MG63 (cell line): ENCODE measurements around the gene SNAPC1. TPM values are rescaled to one million over a fixed set of nuclear protein-coding genes. Genes with fewer than 3 reads are reported as not detected.
"Not testable (repeated sequence)": the region's sequence is repeated elsewhere in the genome, so short reads cannot be mapped to it uniquely, and the experiment has no call there.

ENCODE experiments used
- DNase-seq: peaks from one replicate; pipeline ENCODE4 v3.0.0-alpha.2; 2020
- H3K27me3 ChIP-seq: fragments of 250-450 bp; sonication (Bioruptor Pico); 2 replicates; pipeline ENCODE4 v1.5.1; 2020; ENCODE audit warnings: mild to moderate bottlenecking, moderate library complexity
- H3K36me3 ChIP-seq: fragments of 250-450 bp; sonication (Bioruptor Pico); 2 replicates; pipeline ENCODE4 v1.5.1; 2020; ENCODE audit warnings: mild to moderate bottlenecking, moderate library complexity
- H3K4me3 ChIP-seq: fragments of 250-450 bp; sonication (Bioruptor Pico); 2 replicates; pipeline ENCODE4 v1.5.1; 2020; ENCODE audit warnings: mild to moderate bottlenecking, moderate library complexity
- H3K9me3 ChIP-seq: fragments of 250-450 bp; sonication (Bioruptor Pico); 2 replicates; pipeline ENCODE4 v1.5.1; 2020; ENCODE audit warnings: mild to moderate bottlenecking, moderate library complexity
- total RNA-seq: library from RNA; depleted of rRNA; stranded (reverse); fragments of >200 nt; shearing (Covaris generic); gene quantifications from 2 replicates; pipeline ENCODE4 v1.2.3, GENCODE V29; 2014; ENCODE audit warnings: low replicate concordance

The SNAPC1 gene
- total RNA-seq, 1 experiment from 2014 or later = 11.0 TPM

GRCh38 chr14:61744238-61744637 is 18.0 kb upstream of the SNAPC1 start:
- Histone ChIP-seq H3K9me3 (no peaks in the 10 kb centered on the region), H3K4me3 (no peak overlapping the region), H3K27me3 (no peaks in the 10 kb centered on the region), H3K36me3 (peaks cover 63% of the 10 kb centered on the region)
- no peak for DNase-seq

GRCh38 chr14:61746346-61746745 is 15.9 kb upstream of the SNAPC1 start:
- peaks cover 52% of the 10 kb centered on the region for H3K36me3 ChIP-seq
- not testable (repeated sequence) for DNase-seq, H3K9me3 ChIP-seq, H3K4me3 ChIP-seq, H3K27me3 ChIP-seq

GRCh38 chr14:61746881-61747280 is 15.3 kb upstream of the SNAPC1 start:
- Histone ChIP-seq H3K4me3 (no peak overlapping the region), H3K36me3 (peaks cover 47% of the 10 kb centered on the region), H3K9me3 (no peaks in the 10 kb centered on the region), H3K27me3 (no peaks in the 10 kb centered on the region)
- no peak for DNase-seq

- H3K27me3 ChIP-seq = no peaks in the 10 kb centered on the region
- no peaks in the 10 kb centered on the region for H3K9me3 ChIP-seq
- no peak for DNase-seq
- no peak overlapping the region for H3K4me3 ChIP-seq
- H3K36me3 ChIP-seq = peaks cover 43% of the 10 kb centered on the region
Measured at GRCh38 chr14:61747342-61747741, 14.9 kb upstream of the SNAPC1 start.

- Histone ChIP-seq H3K27me3 (no peaks in the 10 kb centered on the region), H3K4me3 (peak overlapping the region; percentile 49), H3K36me3 (peaks cover 32% of the 10 kb centered on the region), H3K9me3 (no peaks in the 10 kb centered on the region)
- DNase-seq = no peak
Measured at GRCh38 chr14:61749264-61749663, 13.0 kb upstream of the SNAPC1 start.

GRCh38 chr14:61749867-61750266 is 12.4 kb upstream of the SNAPC1 start:
- Histone ChIP-seq H3K27me3 (no peaks in the 10 kb centered on the region), H3K36me3 (peaks cover 27% of the 10 kb centered on the region), H3K4me3 (peak overlapping the region; percentile 49), H3K9me3 (no peaks in the 10 kb centered on the region)
- DNase-seq = no peak

GRCh38 chr14:61750708-61751474 is 11.3 kb upstream of the SNAPC1 start:
- no peaks in the 10 kb centered on the region for H3K9me3 ChIP-seq
- H3K27me3 ChIP-seq = no peaks in the 10 kb centered on the region
- peak; percentile 86 for DNase-seq
- H3K4me3 ChIP-seq = peak overlapping the region; percentile 49
- peaks cover 17% of the 10 kb centered on the region for H3K36me3 ChIP-seq

GRCh38 chr14:61751475-61751989 is 10.7 kb upstream of the SNAPC1 start:
- Histone ChIP-seq H3K9me3 (no peaks in the 10 kb centered on the region), H3K36me3 (peaks cover 16% of the 10 kb centered on the region), H3K27me3 (no peaks in the 10 kb centered on the region), H3K4me3 (peak overlapping the region; percentile 49)
- DNase-seq = no peak

- no peak for DNase-seq
Measured at GRCh38 chr14:61752626-61753025, 9.6 kb upstream of the SNAPC1 start.

GRCh38 chr14:61753631-61754030 is 8.6 kb upstream of the SNAPC1 start:
- Histone ChIP-seq H3K27me3 (no peaks in the 10 kb centered on the region), H3K9me3 (no peaks in the 10 kb centered on the region), H3K36me3 (peaks cover 4% of the 10 kb centered on the region), H3K4me3 (no peak overlapping the region)
- DNase-seq = no peak

More at GRCh38 chr14:61752626-61753025, 9.6 kb upstream of the SNAPC1 start:
- Histone ChIP-seq H3K4me3 (no peak overlapping the region), H3K9me3 (no peaks in the 10 kb centered on the region), H3K27me3 (no peaks in the 10 kb centered on the region), H3K36me3 (peaks cover 8% of the 10 kb centered on the region)

- Histone ChIP-seq H3K27me3 (no peaks in the 10 kb centered on the region), H3K4me3 (no peak overlapping the region), H3K36me3 (peaks cover 4% of the 10 kb centered on the region; the same call in 1 of the 2 replicates), H3K9me3 (no peaks in the 10 kb centered on the region)
- no peak for DNase-seq
Measured at GRCh38 chr14:61754627-61755381, 7.4 kb upstream of the SNAPC1 start.

GRCh38 chr14:61755382-61755742 is 6.9 kb upstream of the SNAPC1 start:
- not testable (repeated sequence) for H3K9me3 ChIP-seq, H3K27me3 ChIP-seq, H3K4me3 ChIP-seq, H3K36me3 ChIP-seq
- DNase-seq = peak; percentile 6

- Histone ChIP-seq H3K4me3 (no peak overlapping the region), H3K27me3 (no peaks in the 10 kb centered on the region)
- no peak for DNase-seq
Measured at GRCh38 chr14:61756135-61756534, 6.1 kb upstream of the SNAPC1 start.

GRCh38 chr14:61759878-61760277 is 2.3 kb upstream of the SNAPC1 start:
- Histone ChIP-seq H3K36me3 (no peaks in the 10 kb centered on the region; the same call in 1 of the 2 replicates), H3K27me3 (no peaks in the 10 kb centered on the region), H3K9me3 (no peaks in the 10 kb centered on the region), H3K4me3 (no peak overlapping the region)
- DNase-seq = no peak

More at GRCh38 chr14:61756135-61756534, 6.1 kb upstream of the SNAPC1 start:
- Histone ChIP-seq H3K9me3 (no peaks in the 10 kb centered on the region), H3K36me3 (0 out of 2 replicates have a peak, but pooled peaks cover 2% of the 10 kb centered on the region)

- no peak for DNase-seq
- Histone ChIP-seq H3K27me3 (no peaks in the 10 kb centered on the region), H3K9me3 (no peaks in the 10 kb centered on the region), H3K36me3 (peaks cover 1% of the 10 kb centered on the region; the same call in 1 of the 2 replicates), H3K4me3 (peak overlapping the region; percentile 79)
Measured at GRCh38 chr14:61761557-61761956, 663 bp upstream of the SNAPC1 start.

- DNase-seq = no peak
- Histone ChIP-seq H3K4me3 (peak overlapping the region; percentile 79), H3K27me3 (no peaks in the 10 kb centered on the region), H3K36me3 (peaks cover 27% of the 10 kb centered on the region), H3K9me3 (no peaks in the 10 kb centered on the region)
Measured at GRCh38 chr14:61764342-61765122, 2.3 kb downstream of the SNAPC1 start.
